Gastroesophageal sphincter (tissue), 4 donors: ENCODE data around the gene MIS18A. TPM values are rescaled to one million over a fixed set of nuclear protein-coding genes. Genes with fewer than 3 reads are reported as not detected.

Experiments used
- ATAC-seq: fragments of 150-250 bp; one replicate; pipeline ENCODE4 v1.9.1; 2016; ENCODE audit warnings: mild to moderate bottlenecking, moderate library complexity
- H3K27ac ChIP-seq, 4 donors: fragments of 200-600 bp; sonication (generic) in 3 of 4; 1 replicate in 3 of 4; 2 replicates in 1 of 4; pipeline ENCODE4 v1.5.1; 2016 to 2019
- H3K27me3 ChIP-seq: fragments of 200-600 bp; sonication (generic); one replicate; pipeline ENCODE4 v1.5.1; 2019
- H3K36me3 ChIP-seq, 2 donors: fragments of 200-600 bp; sonication (generic); one replicate each; pipeline ENCODE4 v1.5.1; 2019; ENCODE audit warnings: control low read depth in 1 of 2
- H3K4me1 ChIP-seq, 3 donors: fragments of 200-600 bp; sonication (generic); 1 replicate in 2 of 3; 2 replicates in 1 of 3; pipeline ENCODE4 v1.5.1; 2016 to 2019; ENCODE audit warnings: control low read depth in 2 of 3
- H3K4me3 ChIP-seq, 2 donors: fragments of 200-600 bp; sonication (generic); one replicate each; pipeline ENCODE4 v1.5.1; 2019; ENCODE audit warnings: mild to moderate bottlenecking in 1 of 2, moderate library complexity in 1 of 2
- H3K9me3 ChIP-seq, 3 donors: fragments of 200-600 bp; sonication (generic); one replicate each; pipeline ENCODE4 v1.5.1; 2017 to 2019; ENCODE audit warnings: control low read depth in 2 of 3
- CTCF ChIP-seq, 4 experiments: fragments of 200-600 bp in 2 of 4; fragments of 450-650 bp in 2 of 4; sonication (generic) in 1 of 4; IDR thresholded peaks; one replicate each; pipeline ENCODE4 v1.5.1; 2017 to 2019; ENCODE audit warnings: antibody characterized with exemption in 4 of 4, mild to moderate bottlenecking in 2 of 4, moderate library complexity in 2 of 4
- EP300 ChIP-seq: sonication (generic); formaldehyde crosslinking; IDR thresholded peaks from one replicate; pipeline ENCODE4 v1.6.1; 2017; ENCODE audit warnings: antibody characterized with exemption, mild to moderate bottlenecking
- POLR2A ChIP-seq, 2 donors: fragments of 450-650 bp; IDR thresholded peaks; one replicate each; pipeline ENCODE4 v1.6.1; 2017; ENCODE audit warnings: antibody characterized with exemption in 2 of 2, mild to moderate bottlenecking in 2 of 2, moderate library complexity in 1 of 2
- POLR2AphosphoS5 ChIP-seq: sonication (generic); formaldehyde crosslinking; IDR thresholded peaks from one replicate; pipeline ENCODE4 v1.6.1; 2017; ENCODE audit warnings: antibody characterized with exemption
- WGBS, 2 donors: methylation state at CpG; one replicate each; pipeline ENCODE4 v1.1.5; 2018; ENCODE audit warnings: low coverage in 1 of 2; 5-methylcytosine and 5-hydroxymethylcytosine counted together
- total RNA-seq, 4 donors: library from RNA; depleted of rRNA; stranded (reverse); fragments of >200 nt; gene quantifications; one replicate each; pipeline ENCODE4 v1.1.0, GENCODE V29; 2016

MIS18A gene
- total RNA-seq, 4 donors from 2014 or later = 4.7 to 5.5 (median 5.2) TPM

GRCh38 chr21:32297449-32297848, 18.6 kb upstream of the MIS18A start:
- H3K36me3 ChIP-seq = no peaks in the 10 kb centered on the region
- WGBS, 2 donors = 91% methylated on average over 7 of the region's 7 CpGs; no CpG with 5 or more reads in 1 of the 2 donors
- no peak overlapping the region for H3K4me3 ChIP-seq
- no peaks in the 10 kb centered on the region for H3K9me3 ChIP-seq
- no peak for ATAC-seq
- H3K4me1 ChIP-seq = no peaks in the 10 kb centered on the region
- no peaks in the 10 kb centered on the region for H3K27me3 ChIP-seq
- TF ChIP-seq POLR2AphosphoS5 = no peak
- no peak for TF ChIP-seq EP300
- no peak for TF ChIP-seq POLR2A (IDR thresholded peaks at IDR 0.05)
- no peak for TF ChIP-seq CTCF (IDR thresholded peaks at IDR 0.05)
- H3K27ac ChIP-seq = no peak overlapping the region

- Histone ChIP-seq H3K27me3 (no peaks in the 10 kb centered on the region), H3K4me1 (no peaks in the 10 kb centered on the region), H3K9me3 (no peaks in the 10 kb centered on the region), H3K4me3 (no peak overlapping the region), H3K27ac (no peak overlapping the region), H3K36me3 (no peaks in the 10 kb centered on the region)
- 82 to 93% methylated on average over 3 to 4 of the region's 4 CpGs for WGBS, 2 donors
- ATAC-seq = no peak
- no peak for TF ChIP-seq CTCF (IDR thresholded peaks at IDR 0.05)
- no peak for TF ChIP-seq EP300
- no peak for TF ChIP-seq POLR2A (IDR thresholded peaks at IDR 0.05)
- no peak for TF ChIP-seq POLR2AphosphoS5
Measured at GRCh38 chr21:32285476-32285875, 6.6 kb upstream of the MIS18A start.

- H3K36me3 ChIP-seq = no peaks in the 10 kb centered on the region
- WGBS, 2 donors = 72 to 73% methylated on average over 2 to 6 of the region's 6 CpGs
- ATAC-seq = no peak
- H3K4me1 ChIP-seq = peaks cover 0 to 16% (median 5%) of the 10 kb centered on the region in 3 donors
- H3K27me3 ChIP-seq = no peaks in the 10 kb centered on the region
- no peak overlapping the region for H3K4me3 ChIP-seq
- no peaks in the 10 kb centered on the region for H3K9me3 ChIP-seq
- no peak for TF ChIP-seq POLR2A (IDR thresholded peaks at IDR 0.05)
- TF ChIP-seq CTCF (IDR thresholded peaks at IDR 0.05) = no peak
- no peak for TF ChIP-seq POLR2AphosphoS5
- no peak for TF ChIP-seq EP300
- no peak overlapping the region for H3K27ac ChIP-seq
Measured at GRCh38 chr21:32282992-32283391, 4.1 kb upstream of the MIS18A start.

GRCh38 chr21:32281531-32281930, 2.7 kb upstream of the MIS18A start:
- no peaks in the 10 kb centered on the region for H3K9me3 ChIP-seq
- 90 to 96% methylated on average over 7 of the region's 7 CpGs for WGBS, 2 donors

More at GRCh38 chr21:32281531-32281930, 2.7 kb upstream of the MIS18A start:
- no peak overlapping the region for H3K27ac ChIP-seq
- no peaks in the 10 kb centered on the region for H3K36me3 ChIP-seq
- no peaks in the 10 kb centered on the region for H3K27me3 ChIP-seq
- TF ChIP-seq CTCF (IDR thresholded peaks at IDR 0.05) (no peak), POLR2A (IDR thresholded peaks at IDR 0.05) (no peak), POLR2AphosphoS5 (no peak), EP300 (no peak)
- H3K4me3 ChIP-seq = no peak overlapping the region
- H3K4me1 ChIP-seq = peaks cover 0 to 23% (median 9%) of the 10 kb centered on the region in 3 donors
- no peak for ATAC-seq
